Lung (tissue), 12 donors: ENCODE results near the gene SKAP2. TPM values are rescaled to one million over a fixed set of nuclear protein-coding genes. Genes with fewer than 3 reads are reported as not detected.
A peak's percentile ranks its signal among the peaks of the same experiment; 100 is the strongest.

Experiments used
- ATAC-seq: fragments of 200-7000 bp; cut with Tn5 transposase; one replicate; pipeline ENCODE4 v1.9.1; 2020; ENCODE audit warnings: moderate number of reproducible peaks; ENCODE audit not compliant: insufficient read depth, low FRiP score
- DNase-seq, 3 donors: peaks; one replicate each; pipeline ENCODE4 v3.0.0-alpha.2; 2013 to 2017
- H3K27ac ChIP-seq, 2 donors: one replicate each; pipeline ENCODE4 v1.5.1; 2013; ENCODE audit warnings: mild to moderate bottlenecking in 2 of 2, moderate library complexity in 2 of 2, control low read depth in 1 of 2, inconsistent platforms in 1 of 2, low read depth in 1 of 2, low read length in 1 of 2
- H3K27me3 ChIP-seq, 3 donors: one replicate each; pipeline ENCODE4 v1.5.1; 2013; ENCODE audit warnings: low read length in 2 of 3; ENCODE audit not compliant: control insufficient read depth in 3 of 3, insufficient read depth in 3 of 3
- H3K36me3 ChIP-seq, 4 donors: one replicate each; pipeline ENCODE4 v1.5.1; 2013; ENCODE audit warnings: low read length in 4 of 4, mild to moderate bottlenecking in 1 of 4, moderate library complexity in 1 of 4; ENCODE audit not compliant: control insufficient read depth in 4 of 4, insufficient read depth in 4 of 4
- H3K4me1 ChIP-seq, 5 donors: one replicate each; pipeline ENCODE4 v1.5.1; 2013; ENCODE audit warnings: low read length in 5 of 5, mild to moderate bottlenecking in 2 of 5, moderate library complexity in 1 of 5; ENCODE audit not compliant: control insufficient read depth in 5 of 5, insufficient read depth in 5 of 5
- H3K4me3 ChIP-seq: one replicate; pipeline ENCODE4 v1.5.1; 2013; ENCODE audit warnings: mild to moderate bottlenecking, control low read depth, moderate library complexity
- H3K9ac ChIP-seq, 2 donors: one replicate each; pipeline ENCODE4 v1.5.1; 2013; ENCODE audit warnings: low read length in 2 of 2, control low read depth in 1 of 2; ENCODE audit not compliant: insufficient read depth in 1 of 2
- H3K9me3 ChIP-seq, 4 donors: one replicate each; pipeline ENCODE4 v1.5.1; 2013; ENCODE audit warnings: low read length in 3 of 4, mild to moderate bottlenecking in 1 of 4, moderate library complexity in 1 of 4; ENCODE audit not compliant: control insufficient read depth in 4 of 4, insufficient read depth in 3 of 4
- CTCF ChIP-seq: IDR thresholded peaks from 2 replicates; pipeline ENCODE4 v1.5.1; 2012; ENCODE audit warnings: mild to moderate bottlenecking; ENCODE audit errors: control extremely low read depth, extremely low read depth
- WGBS, 2 donors: extraction: QIAGEN DNeasy Blood & Tissue Kit; methylation state at CpG; one replicate each; pipeline ENCODE4 v1.1.7; 2013; 5-methylcytosine and 5-hydroxymethylcytosine counted together
- polyA plus RNA-seq, 2 donors: library from polyadenylated mRNA; stranded (reverse); fragments of 200-250 nt; gene quantifications; one replicate each; pipeline ENCODE4 v1.2.1, GENCODE V29; 2013
- total RNA-seq, 2 donors: library from RNA; depleted of rRNA in 1 of 2; stranded (reverse); fragments of >200 nt in 1 of 2; gene quantifications; one replicate each; pipeline ENCODE4 v1.2.1, GENCODE V29; 2014 to 2021
- donor health status: control.
- donor health status: control.
- donor health status: Bipolar disorder and iron deficiency.
- donor health status: healthy.
- donor health status: DM: yes; HTN: yes; CAD: no.

SKAP2 gene
- total and polyA plus RNA-seq, 4 donors = 9.2 to 40.1 (median 35.8) TPM

- H3K9me3 ChIP-seq = no peaks in the 10 kb centered on the region
- no peak for TF ChIP-seq CTCF
- H3K27ac ChIP-seq = no peak overlapping the region
- peak overlapping the region in 1 of 2 donors; percentile 62 for H3K9ac ChIP-seq
- no peak overlapping the region for H3K4me3 ChIP-seq
- peak in 2 of 3 donors; percentile 53 to 66 for DNase-seq
- WGBS, 2 donors = 54 to 71% methylated on average over 1 of the region's 1 CpG
- no peak for ATAC-seq
- H3K27me3 ChIP-seq = peaks cover 0 to 45% (median 4%) of the 10 kb centered on the region in 3 donors
- peaks cover 0 to 2% (median 0%) of the 10 kb centered on the region in 4 donors for H3K36me3 ChIP-seq
- peaks cover 0 to 40% (median 0%) of the 10 kb centered on the region in 5 donors for H3K4me1 ChIP-seq
These were observed 9.2 kb downstream of the SKAP2 start for GRCh38 chr7:26854876-26855855.

GRCh38 chr7:26853788-26854393 lies 10.5 kb downstream of the SKAP2 start:
- H3K9me3 ChIP-seq = no peaks in the 10 kb centered on the region
- H3K9ac ChIP-seq = no peak overlapping the region
- TF ChIP-seq CTCF = peak; percentile 19
- peaks cover 0 to 34% (median 0%) of the 10 kb centered on the region in 5 donors for H3K4me1 ChIP-seq
- peaks cover 0 to 2% (median 0%) of the 10 kb centered on the region in 4 donors for H3K36me3 ChIP-seq
- H3K4me3 ChIP-seq = no peak overlapping the region
- 31 to 34% methylated on average over 4 of the region's 4 CpGs for WGBS, 2 donors
- peaks cover 0 to 33% (median 4%) of the 10 kb centered on the region in 3 donors for H3K27me3 ChIP-seq
- H3K27ac ChIP-seq = no peak overlapping the region
- ATAC-seq = no peak
- DNase-seq = peak in 2 of 3 donors; percentile 90 to 92

GRCh38 chr7:26850193-26850651 lies 14.2 kb downstream of the SKAP2 start:
- no peak overlapping the region for H3K27ac ChIP-seq
- H3K4me3 ChIP-seq = no peak overlapping the region
- peaks cover 0 to 6% (median 0%) of the 10 kb centered on the region in 5 donors for H3K4me1 ChIP-seq
- ATAC-seq (no peak), DNase-seq (no peak)
- H3K9ac ChIP-seq = no peak overlapping the region
- no peak for TF ChIP-seq CTCF
- H3K27me3 ChIP-seq = peaks cover 0 to 19% (median 0%) of the 10 kb centered on the region in 3 donors
- no peaks in the 10 kb centered on the region for H3K9me3 ChIP-seq
- peaks cover 0 to 2% (median 0%) of the 10 kb centered on the region in 4 donors for H3K36me3 ChIP-seq
- WGBS, 2 donors = 93 to 95% methylated on average over 8 of the region's 8 CpGs
